H1 (cell line): ENCODE data around the gene LOXL4. TPM values are rescaled to one million over a fixed set of nuclear protein-coding genes. Genes with fewer than 3 reads are reported as not detected.

ENCODE experiments used
- CTCF ChIA-PET: fragments of 300-600 bp; sonication (Branson Sonifier 250); formaldehyde crosslinking; loops from one replicate; lab custom pipeline; 2021; ENCODE audit not compliant: partially characterized antibody; lab: Charles Lee
- POLR2A ChIA-PET: fragments of 300-600 bp; sonication (Branson Sonifier 250); formaldehyde crosslinking; loops from one replicate; lab custom pipeline; 2021; ENCODE audit warnings: inconsistent platforms; ENCODE audit not compliant: partially characterized antibody; lab: Charles Lee
- DNase-seq, 2 experiments: peaks; one replicate each; pipeline versions ENCODE4 v3.0.0 to v3.0.0-alpha.2; 2010 to 2022; ENCODE audit warnings: low spot score in 2 of 2, low read depth in 1 of 2, mixed read lengths in 1 of 2
- FAIRE-seq: peaks from 2 replicates; lab custom pipeline; 2011; peaks lifted over from hg19 to GRCh38; lab: Jason Lieb, UNC
- H2AFZ ChIP-seq: 2 replicates; pipeline ENCODE4 v1.8.1; 2012; ENCODE audit warnings: low read length, inconsistent platforms
- H2AK5ac ChIP-seq: 2 replicates; pipeline ENCODE4 v1.6.1; 2013; ENCODE audit warnings: low read depth, low read length
- H2BK120ac ChIP-seq: replicated peaks from 2 replicates; pipeline ENCODE3; 2013; ENCODE audit warnings: low read depth, low read length, inconsistent platforms
- H2BK12ac ChIP-seq: 2 replicates; pipeline ENCODE4 v1.6.1; 2013; ENCODE audit warnings: low read depth, low read length
- H2BK15ac ChIP-seq: 2 replicates; pipeline ENCODE4 v1.6.1; 2013; ENCODE audit warnings: low read length
- H2BK20ac ChIP-seq: 2 replicates; pipeline ENCODE4 v1.6.1; 2013; ENCODE audit warnings: low read length
- H2BK5ac ChIP-seq: 2 replicates; pipeline ENCODE4 v1.6.1; 2013; ENCODE audit warnings: low read depth, low read length
- H3K14ac ChIP-seq: 2 replicates; pipeline ENCODE4 v1.6.1; 2013; ENCODE audit warnings: inconsistent platforms; ENCODE audit not compliant: insufficient read length
- H3K18ac ChIP-seq: 2 replicates; pipeline ENCODE4 v1.6.1; 2013; ENCODE audit warnings: low read length; ENCODE audit errors: extremely low read depth
- H3K23ac ChIP-seq: 2 replicates; pipeline ENCODE4 v1.6.1; 2013; ENCODE audit warnings: inconsistent platforms; ENCODE audit not compliant: insufficient read length
- H3K23me2 ChIP-seq: 2 replicates; pipeline ENCODE4 v1.6.1; 2013; ENCODE audit warnings: low read depth, low read length
- H3K27ac ChIP-seq: 2 replicates; pipeline ENCODE4 v1.6.1; 2011; ENCODE audit warnings: low read depth, low read length, inconsistent platforms
- H3K27me3 ChIP-seq, 4 experiments: replicated peaks in 1 of 4; 1 replicate in 1 of 4; 2 replicates in 3 of 4; pipeline versions ENCODE4 v1.6.1 to v1.8.1; 2011 to 2013; ENCODE audit warnings: low read length in 3 of 4, mild to moderate bottlenecking in 3 of 4, inconsistent platforms in 2 of 4, mixed read lengths in 2 of 4, moderate library complexity in 1 of 4; ENCODE audit not compliant: control insufficient read depth in 3 of 4, insufficient read depth in 3 of 4; ENCODE audit errors: extremely low read depth in 1 of 4
- H3K36me3 ChIP-seq, 4 experiments: 2 replicates each; pipeline versions ENCODE4 v1.6.1 to v1.8.1; 2011 to 2013; ENCODE audit warnings: mild to moderate bottlenecking in 4 of 4, low read length in 3 of 4, moderate library complexity in 2 of 4, control low read depth in 1 of 4, inconsistent platforms in 1 of 4; ENCODE audit not compliant: insufficient read depth in 4 of 4, control insufficient read depth in 2 of 4
- H3K4ac ChIP-seq: replicated peaks from 2 replicates; pipeline ENCODE3; 2013; ENCODE audit warnings: low read length, low read depth, mixed read lengths, inconsistent platforms; ENCODE audit not compliant: insufficient read length
- H3K4me1 ChIP-seq, 4 experiments: replicated peaks in 1 of 4; 1 replicate in 1 of 4; 2 replicates in 3 of 4; pipeline versions ENCODE4 v1.6.1 to v1.8.1; 2011 to 2013; ENCODE audit warnings: low read length in 3 of 4, inconsistent platforms in 2 of 4, mixed read lengths in 1 of 4; ENCODE audit not compliant: insufficient read depth in 4 of 4, control insufficient read depth in 3 of 4
- H3K4me2 ChIP-seq, 2 experiments: 2 replicates each; pipeline versions ENCODE4 v1.6.1 to v1.8.1; 2011 to 2013; ENCODE audit warnings: low read depth in 2 of 2, low read length in 2 of 2, control low read depth in 1 of 2, inconsistent platforms in 1 of 2, mild to moderate bottlenecking in 1 of 2; ENCODE audit not compliant: insufficient read depth in 1 of 2
- H3K4me3 ChIP-seq, 4 experiments: fragments of 200-600, 300-600 bp in 1 of 4; sonication (generic), shearing (Covaris generic), sonication (Bioruptor Twin) in 1 of 4; 2 replicates each; pipeline versions ENCODE4 v1.5.1 to v1.8.1; 2011 to 2016; ENCODE audit warnings: low read length in 4 of 4, low read depth in 3 of 4, control low read depth in 2 of 4, inconsistent platforms in 2 of 4, mild to moderate bottlenecking in 2 of 4, mixed read lengths in 1 of 4, moderate library complexity in 1 of 4; ENCODE audit not compliant: insufficient read depth in 2 of 4; ENCODE audit errors: extremely low read depth in 1 of 4
- H3K56ac ChIP-seq: replicated peaks from 2 replicates; pipeline ENCODE3; 2013; ENCODE audit warnings: low read depth, mild to moderate bottlenecking, mixed read lengths, low read length, inconsistent platforms; ENCODE audit not compliant: insufficient read length
- H3K79me1 ChIP-seq: 2 replicates; pipeline ENCODE4 v1.6.1; 2013; ENCODE audit warnings: low read depth, low read length, control low read depth
- H3K79me2 ChIP-seq, 2 experiments: 2 replicates each; pipeline versions ENCODE4 v1.6.1 to v1.8.1; 2012 to 2013; ENCODE audit warnings: low read length in 2 of 2, mild to moderate bottlenecking in 2 of 2, inconsistent platforms in 1 of 2; ENCODE audit not compliant: insufficient read depth in 2 of 2, control insufficient read depth in 1 of 2
- H3K9ac ChIP-seq, 4 experiments: replicated peaks in 1 of 4; 1 replicate in 1 of 4; 2 replicates in 3 of 4; pipeline versions ENCODE4 v1.6.1 to v1.8.1; 2011 to 2013; ENCODE audit warnings: low read depth in 3 of 4, low read length in 3 of 4, control low read depth in 2 of 4, mild to moderate bottlenecking in 2 of 4, moderate library complexity in 2 of 4, inconsistent platforms in 1 of 4; ENCODE audit errors: extremely low read depth in 1 of 4
- H3K9me3 ChIP-seq, 2 experiments: 2 replicates each; pipeline versions ENCODE4 v1.6.1 to v1.8.1; 2012 to 2013; ENCODE audit warnings: mild to moderate bottlenecking in 2 of 2, moderate library complexity in 2 of 2, control low read depth in 1 of 2, inconsistent platforms in 1 of 2, low read depth in 1 of 2, low read length in 1 of 2, mixed read lengths in 1 of 2; ENCODE audit not compliant: insufficient read depth in 2 of 2
- H4K20me1 ChIP-seq, 2 experiments: replicated peaks in 1 of 2; 2 replicates each; pipeline versions ENCODE3 to v1.8.1; 2011 to 2013; ENCODE audit warnings: inconsistent platforms in 2 of 2, low read length in 2 of 2, mild to moderate bottlenecking in 1 of 2; ENCODE audit not compliant: insufficient read depth in 2 of 2, control insufficient read depth in 1 of 2
- H4K5ac ChIP-seq: 2 replicates; pipeline ENCODE4 v1.6.1; 2013; ENCODE audit warnings: low read length, low read depth, mixed read lengths, inconsistent platforms; ENCODE audit not compliant: insufficient read length
- H4K8ac ChIP-seq: 2 replicates; pipeline ENCODE4 v1.8.0; 2013; ENCODE audit warnings: mild to moderate bottlenecking, moderate library complexity, low read length, inconsistent platforms; ENCODE audit not compliant: insufficient read depth; ENCODE audit errors: extremely low read depth
- H4K91ac ChIP-seq: replicated peaks from 2 replicates; pipeline ENCODE3; 2013; ENCODE audit warnings: low read length, mixed read lengths, inconsistent platforms; ENCODE audit not compliant: insufficient read length
- ATF2 ChIP-seq: IDR thresholded peaks from 2 replicates; pipeline ENCODE4 v1.6.1; 2012; ENCODE audit warnings: low read length, inconsistent platforms
- BACH1 ChIP-seq: IDR thresholded peaks from 2 replicates; pipeline ENCODE4 v1.6.1; 2012; ENCODE audit warnings: low read length, improper control_type of control experiment
- HDAC6 ChIP-seq: IDR thresholded peaks from one replicate; pipeline ENCODE4 v1.7.1; 2012; ENCODE audit warnings: low read depth, mild to moderate bottlenecking, inconsistent platforms, low read length, moderate library complexity
- KDM1A ChIP-seq: fragments of 200-600, 300-600 bp; sonication (generic); IDR thresholded peaks from 2 replicates; pipeline ENCODE4 v1.7.1; 2016; ENCODE audit warnings: mild to moderate bottlenecking, low read length, borderline replicate concordance
- RBBP5 ChIP-seq: IDR thresholded peaks from 2 replicates; pipeline ENCODE4 v1.7.1; 2012; ENCODE audit warnings: low read depth, mild to moderate bottlenecking, inconsistent platforms, low read length, moderate library complexity, borderline replicate concordance
- SIN3A ChIP-seq, 2 experiments: IDR thresholded peaks in 1 of 2; conservative IDR thresholded peaks in 1 of 2; 2 replicates each; pipeline ENCODE4 v1.6.1; 2011 to 2012; ENCODE audit warnings: low read length in 2 of 2, improper control_type of control experiment in 1 of 2, low read depth in 1 of 2, mild to moderate bottlenecking in 1 of 2
- SIRT6 ChIP-seq: IDR thresholded peaks from one replicate; pipeline ENCODE4 v1.7.1; 2012; ENCODE audit warnings: low read length, inconsistent platforms
- SP1 ChIP-seq: IDR thresholded peaks from 2 replicates; pipeline ENCODE4 v1.6.1; 2011; ENCODE audit warnings: low read depth, low read length
- TAF1 ChIP-seq: IDR thresholded peaks from 2 replicates; pipeline ENCODE4 v1.6.1; 2011; ENCODE audit warnings: mild to moderate bottlenecking, low read depth, low read length
- YY1 ChIP-seq: IDR thresholded peaks from 2 replicates; pipeline ENCODE4 v1.6.1; 2011; ENCODE audit warnings: low read depth, mild to moderate bottlenecking, low read length
- WGBS, 2 experiments: shearing (Covaris generic) in 1 of 2; methylation state at CpG; one replicate each; pipeline versions ENCODE4 v1.1.6 to v1.1.7; 2013 to 2015; ENCODE audit warnings: low lambda C conversion rate in 2 of 2, mixed read lengths in 2 of 2, inconsistent platforms in 1 of 2, low coverage in 1 of 2, missing lambda C conversion rate in 1 of 2; ENCODE audit not compliant: insufficient replicate concordance in 2 of 2, insufficient coverage in 1 of 2, insufficient read length in 1 of 2; ENCODE audit errors: extremely low coverage in 1 of 2, missing lambda C conversion rate in 1 of 2; 5-methylcytosine and 5-hydroxymethylcytosine counted together
- polyA plus RNA-seq, 7 experiments: library from polyadenylated mRNA; depleted of rRNA in 3 of 7; stranded (reverse) in 5 of 7; unstranded in 2 of 7; fragments of >200 nt in 5 of 7; fragments of 200-250 nt in 2 of 7; gene quantifications; 1 replicate in 5 of 7; 2 replicates in 1 of 7; 4 replicates in 1 of 7; pipeline versions ENCODE4 v1.2.1 to v1.2.3, GENCODE V29; 2011 to 2013; ENCODE audit warnings: missing spikeins in 2 of 7, mixed read lengths in 2 of 7
- total RNA-seq: library from RNA; stranded (reverse); fragmentation: NEBNext Ultra II Directional; extraction: Animal tissue kit (Norgen Biotek cat#: 25700); gene quantifications from 2 replicates; pipeline ENCODE4 v1.2.1, GENCODE V29; 2021

Gene LOXL4
- total and polyA plus RNA-seq, 2 of the 8 experiments (the other 6 are each of a cell fraction or from before 2014, with no cell fraction given), result 0.13 to 0.27 TPM

GRCh38 chr10:98235846-98236245, 32.1 kb downstream of the LOXL4 start:
- no peak overlapping the region for H2AFZ ChIP-seq
- H3K4ac ChIP-seq, result no peak overlapping the region
- H3K4me1 ChIP-seq, result no peaks in the 10 kb centered on the region
- no peak overlapping the region for H2BK5ac ChIP-seq
- no peak for FAIRE-seq
- H2BK15ac ChIP-seq, result no peak overlapping the region
- H3K79me1 ChIP-seq, result no peaks in the 10 kb centered on the region
- H3K23ac ChIP-seq, result no peak overlapping the region
- no peak overlapping the region for H3K18ac ChIP-seq
- no peaks in the 10 kb centered on the region for H3K79me2 ChIP-seq
- no peak overlapping the region for H2BK120ac ChIP-seq
- no peak overlapping the region for H4K91ac ChIP-seq
- no peak overlapping the region for H4K5ac ChIP-seq
- H2BK12ac ChIP-seq, result no peak overlapping the region
- WGBS, 2 experiments, result 82% methylated on average over 5 of the region's 5 CpGs; no CpG with 5 or more reads in 1 of the 2 experiments
- no peak overlapping the region for H3K27ac ChIP-seq
- no peak overlapping the region for H3K56ac ChIP-seq
- no peak overlapping the region for H2AK5ac ChIP-seq
- H3K9ac ChIP-seq, result no peak overlapping the region
- DNase-seq, result no peak
- no peak overlapping the region for H2BK20ac ChIP-seq
- H4K8ac ChIP-seq, result no peak overlapping the region
- H3K23me2 ChIP-seq, result no peaks in the 10 kb centered on the region
- no peaks in the 10 kb centered on the region for H3K9me3 ChIP-seq
- no peak overlapping the region for H3K4me2 ChIP-seq
- POLR2A ChIA-PET, result no interaction called here
- H3K36me3 ChIP-seq, result peaks cover 4 to 12% (median 8%) of the 10 kb centered on the region in 4 experiments; a peak in 5 of 8 replicates
- no peaks in the 10 kb centered on the region for H4K20me1 ChIP-seq
- H3K4me3 ChIP-seq, result no peak overlapping the region
- no peaks in the 10 kb centered on the region for H3K27me3 ChIP-seq
- no peak overlapping the region for H3K14ac ChIP-seq
- CTCF ChIA-PET, result interaction anchor here (0.8 to 0.9 kb wide), 2 partner anchors 73 to 231 kb away, joined by 3 to 5 read pairs; no protein-coding TSS in a partner anchor
- TF ChIP-seq SIN3A (conservative IDR thresholded peaks at IDR 0.05 in 1 of 2, IDR thresholded peaks at IDR 0.05 in 1 of 2; ENCODE audit: low read depth in 1 of 2, low read length in 2 of 2), result no peak
- no peak for TF ChIP-seq SP1
- TF ChIP-seq RBBP5, result no peak
- no peak for TF ChIP-seq YY1
- no peak for TF ChIP-seq ATF2
- TF ChIP-seq TAF1, result no peak
- TF ChIP-seq KDM1A, result no peak
- TF ChIP-seq SIRT6, result no peak
- TF ChIP-seq HDAC6, result no peak
- no peak for TF ChIP-seq BACH1
